Subcutaneous abdominal adipose tissue (tissue), 5 donors: Measurements from ENCODE around the gene SBF2.

ENCODE experiments used
- H3K27ac ChIP-seq: one replicate; pipeline ENCODE4 v1.7.0; 2013; ENCODE audit warnings: low read depth, mild to moderate bottlenecking, inconsistent platforms, low read length, moderate library complexity
- H3K27me3 ChIP-seq, 5 donors: one replicate each; pipeline ENCODE4 v1.7.0; 2013; ENCODE audit warnings: low read length in 5 of 5, inconsistent platforms in 1 of 5; ENCODE audit not compliant: control insufficient read depth in 5 of 5, insufficient read depth in 4 of 5
- H3K36me3 ChIP-seq, 5 donors: one replicate each; pipeline ENCODE4 v1.7.0; 2013; ENCODE audit warnings: low read length in 5 of 5; ENCODE audit not compliant: control insufficient read depth in 5 of 5, insufficient read depth in 5 of 5
- H3K4me1 ChIP-seq, 5 donors: one replicate each; pipeline ENCODE4 v1.7.0; 2013; ENCODE audit warnings: low read length in 5 of 5, mild to moderate bottlenecking in 3 of 5, moderate library complexity in 1 of 5; ENCODE audit not compliant: control insufficient read depth in 5 of 5, insufficient read depth in 5 of 5
- H3K4me3 ChIP-seq, 5 donors: one replicate each; pipeline ENCODE4 v1.7.0; 2013; ENCODE audit warnings: low read length in 5 of 5, low read depth in 1 of 5
- H3K9ac ChIP-seq, 5 donors: one replicate each; pipeline ENCODE4 v1.7.0; 2013; ENCODE audit warnings: low read length in 5 of 5, mild to moderate bottlenecking in 4 of 5, moderate library complexity in 3 of 5
- H3K9me3 ChIP-seq, 5 donors: one replicate each; pipeline ENCODE4 v1.7.0; 2013; ENCODE audit warnings: low read length in 5 of 5; ENCODE audit not compliant: control insufficient read depth in 5 of 5
- donor health status: healthy.
- donor health status: healthy.
- donor health status: healthy.
- donor health status: healthy.
- donor health status: healthy.

Gene SBF2

GRCh38 chr11:9876331-9876730, 417.7 kb downstream of the SBF2 start:
- peaks cover 0 to 12% (median 6%) of the 10 kb centered on the region in 5 donors for H3K9me3 ChIP-seq
- H3K27ac ChIP-seq, result no peak overlapping the region
- H3K9ac ChIP-seq, result no peak overlapping the region
- no peak overlapping the region for H3K4me3 ChIP-seq
- peaks cover 0 to 4% (median 0%) of the 10 kb centered on the region in 5 donors for H3K36me3 ChIP-seq
- no peaks in the 10 kb centered on the region for H3K4me1 ChIP-seq
- no peaks in the 10 kb centered on the region for H3K27me3 ChIP-seq

GRCh38 chr11:9875862-9876261, 418.2 kb downstream of the SBF2 start:
- no peaks in the 10 kb centered on the region for H3K4me1 ChIP-seq
- no peaks in the 10 kb centered on the region for H3K27me3 ChIP-seq
- H3K9me3 ChIP-seq, result peaks cover 0 to 12% (median 6%) of the 10 kb centered on the region in 5 donors
- H3K9ac ChIP-seq, result no peak overlapping the region
- H3K36me3 ChIP-seq, result peaks cover 0 to 4% (median 0%) of the 10 kb centered on the region in 5 donors
- H3K4me3 ChIP-seq, result no peak overlapping the region
- H3K27ac ChIP-seq, result no peak overlapping the region

GRCh38 chr11:9875399-9875798, 418.6 kb downstream of the SBF2 start:
- H3K4me3 ChIP-seq, result no peak overlapping the region
- H3K27me3 ChIP-seq, result no peaks in the 10 kb centered on the region
- H3K4me1 ChIP-seq, result no peaks in the 10 kb centered on the region
- H3K9me3 ChIP-seq, result peaks cover 0 to 12% (median 6%) of the 10 kb centered on the region in 5 donors
- peaks cover 0 to 4% (median 0%) of the 10 kb centered on the region in 5 donors for H3K36me3 ChIP-seq
- no peak overlapping the region for H3K9ac ChIP-seq
- no peak overlapping the region for H3K27ac ChIP-seq

GRCh38 chr11:9874466-9874865, 419.6 kb downstream of the SBF2 start:
- no peak overlapping the region for H3K4me3 ChIP-seq
- no peaks in the 10 kb centered on the region for H3K4me1 ChIP-seq
- no peak overlapping the region for H3K27ac ChIP-seq
- H3K27me3 ChIP-seq, result no peaks in the 10 kb centered on the region
- H3K9me3 ChIP-seq, result peaks cover 0 to 12% (median 6%) of the 10 kb centered on the region in 5 donors
- no peak overlapping the region for H3K9ac ChIP-seq
- peaks cover 0 to 4% (median 0%) of the 10 kb centered on the region in 5 donors for H3K36me3 ChIP-seq

- H3K9ac ChIP-seq, result no peak overlapping the region
- no peak overlapping the region for H3K4me3 ChIP-seq
- no peaks in the 10 kb centered on the region for H3K4me1 ChIP-seq
- H3K9me3 ChIP-seq, result peaks cover 0 to 9% (median 0%) of the 10 kb centered on the region in 5 donors
- peaks cover 0 to 4% (median 0%) of the 10 kb centered on the region in 5 donors for H3K36me3 ChIP-seq
- no peaks in the 10 kb centered on the region for H3K27me3 ChIP-seq
- no peak overlapping the region for H3K27ac ChIP-seq
Observed at GRCh38 chr11:9868641-9869040, 425.4 kb downstream of the SBF2 start.

- Histone ChIP-seq H3K9me3 (no peaks in the 10 kb centered on the region), H3K9ac (no peak overlapping the region), H3K4me3 (no peak overlapping the region), H3K36me3 (no peaks in the 10 kb centered on the region), H3K27me3 (no peaks in the 10 kb centered on the region), H3K4me1 (peaks cover 0 to 8% (median 4%) of the 10 kb centered on the region in 5 donors), H3K27ac (no peak overlapping the region)
Observed at GRCh38 chr11:9862981-9863380, 431.0 kb downstream of the SBF2 start.

GRCh38 chr11:9861860-9862725, 431.9 kb downstream of the SBF2 start:
- Histone ChIP-seq H3K4me1 (peaks cover 0 to 10% (median 4%) of the 10 kb centered on the region in 5 donors), H3K4me3 (no peak overlapping the region), H3K36me3 (peaks cover 0 to 1% (median 0%) of the 10 kb centered on the region in 5 donors), H3K9me3 (no peaks in the 10 kb centered on the region), H3K27ac (no peak overlapping the region), H3K27me3 (no peaks in the 10 kb centered on the region), H3K9ac (no peak overlapping the region)

- Histone ChIP-seq H3K36me3 (peaks cover 14 to 19% (median 17%) of the 10 kb centered on the region in 5 donors), H3K9ac (no peak overlapping the region), H3K27me3 (no peaks in the 10 kb centered on the region), H3K4me3 (no peak overlapping the region), H3K4me1 (peaks cover 0 to 10% (median 4%) of the 10 kb centered on the region in 5 donors), H3K9me3 (no peaks in the 10 kb centered on the region), H3K27ac (no peak overlapping the region)
Observed at GRCh38 chr11:9859554-9860305, 434.3 kb downstream of the SBF2 start.

- no peak overlapping the region for H3K27ac ChIP-seq
- peaks cover 5 to 12% (median 10%) of the 10 kb centered on the region in 5 donors for H3K4me1 ChIP-seq
- H3K36me3 ChIP-seq, result peaks cover 14 to 20% (median 17%) of the 10 kb centered on the region in 5 donors
- no peak overlapping the region for H3K4me3 ChIP-seq
- H3K9ac ChIP-seq, result peak overlapping the region in 1 of 5 donors; percentile 6
- no peaks in the 10 kb centered on the region for H3K27me3 ChIP-seq
- no peaks in the 10 kb centered on the region for H3K9me3 ChIP-seq
Observed at GRCh38 chr11:9858822-9859221, 435.2 kb downstream of the SBF2 start.

GRCh38 chr11:9858218-9858617, 435.8 kb downstream of the SBF2 start:
- Histone ChIP-seq H3K4me3 (no peak overlapping the region), H3K9me3 (no peaks in the 10 kb centered on the region), H3K36me3 (peaks cover 17 to 20% (median 17%) of the 10 kb centered on the region in 5 donors), H3K9ac (no peak overlapping the region), H3K4me1 (peaks cover 5 to 15% (median 10%) of the 10 kb centered on the region in 5 donors), H3K27ac (no peak overlapping the region), H3K27me3 (no peaks in the 10 kb centered on the region)
